Suprapubic skin (tissue), 4 donors: ENCODE data around the gene NFATC3. TPM values are rescaled to one million over a fixed set of nuclear protein-coding genes. Genes with fewer than 3 reads are reported as not detected.

Experiments
- DNase-seq, 2 donors: peaks; one replicate each; pipeline ENCODE4 v3.0.0-alpha.2; 2019; ENCODE audit warnings: low spot score in 2 of 2
- H3K27ac ChIP-seq: fragments of 200-600 bp; sonication (generic); one replicate; pipeline ENCODE4 v1.5.1; 2019
- H3K27me3 ChIP-seq: fragments of 200-600 bp; sonication (generic); one replicate; pipeline ENCODE4 v1.5.1; 2019
- H3K36me3 ChIP-seq: fragments of 200-600 bp; sonication (generic); one replicate; pipeline ENCODE4 v1.5.1; 2019
- H3K4me1 ChIP-seq: fragments of 200-600 bp; sonication (generic); one replicate; pipeline ENCODE4 v1.5.1; 2019
- H3K4me3 ChIP-seq: fragments of 200-600 bp; sonication (generic); one replicate; pipeline ENCODE4 v1.5.1; 2019; ENCODE audit warnings: mild to moderate bottlenecking
- H3K9me3 ChIP-seq: fragments of 200-600 bp; sonication (generic); one replicate; pipeline ENCODE4 v1.5.1; 2019
- CTCF ChIP-seq, 2 donors: fragments of 200-600 bp in 1 of 2; fragments of 450-650 bp in 1 of 2; sonication (generic) in 1 of 2; IDR thresholded peaks; one replicate each; pipeline ENCODE4 v1.5.1; 2016 to 2019; ENCODE audit warnings: antibody characterized with exemption in 2 of 2, mild to moderate bottlenecking in 1 of 2, moderate library complexity in 1 of 2
- EP300 ChIP-seq: sonication (generic); formaldehyde crosslinking; IDR thresholded peaks from one replicate; pipeline ENCODE4 v1.6.1; 2017; ENCODE audit warnings: antibody characterized with exemption
- POLR2A ChIP-seq, 2 donors: fragments of 450-650 bp; IDR thresholded peaks; one replicate each; pipeline ENCODE4 v1.6.1; 2017; ENCODE audit warnings: antibody characterized with exemption in 2 of 2, mild to moderate bottlenecking in 2 of 2, moderate library complexity in 2 of 2
- POLR2AphosphoS5 ChIP-seq, 3 donors: sonication (generic); formaldehyde crosslinking; IDR thresholded peaks; one replicate each; pipeline ENCODE4 v1.6.1; 2017; ENCODE audit warnings: antibody characterized with exemption in 3 of 3
- WGBS: methylation state at CpG from one replicate; pipeline ENCODE4 v1.1.5; 2018; 5-methylcytosine and 5-hydroxymethylcytosine counted together
- total RNA-seq, 4 donors: library from RNA; depleted of rRNA; stranded (reverse); fragments of >200 nt; gene quantifications; one replicate each; pipeline ENCODE4 v1.1.0, GENCODE V29; 2016

NFATC3 gene
- total RNA-seq, 4 donors from 2014 or later = 32.7 to 58.1 (median 36.9) TPM

DNA sequence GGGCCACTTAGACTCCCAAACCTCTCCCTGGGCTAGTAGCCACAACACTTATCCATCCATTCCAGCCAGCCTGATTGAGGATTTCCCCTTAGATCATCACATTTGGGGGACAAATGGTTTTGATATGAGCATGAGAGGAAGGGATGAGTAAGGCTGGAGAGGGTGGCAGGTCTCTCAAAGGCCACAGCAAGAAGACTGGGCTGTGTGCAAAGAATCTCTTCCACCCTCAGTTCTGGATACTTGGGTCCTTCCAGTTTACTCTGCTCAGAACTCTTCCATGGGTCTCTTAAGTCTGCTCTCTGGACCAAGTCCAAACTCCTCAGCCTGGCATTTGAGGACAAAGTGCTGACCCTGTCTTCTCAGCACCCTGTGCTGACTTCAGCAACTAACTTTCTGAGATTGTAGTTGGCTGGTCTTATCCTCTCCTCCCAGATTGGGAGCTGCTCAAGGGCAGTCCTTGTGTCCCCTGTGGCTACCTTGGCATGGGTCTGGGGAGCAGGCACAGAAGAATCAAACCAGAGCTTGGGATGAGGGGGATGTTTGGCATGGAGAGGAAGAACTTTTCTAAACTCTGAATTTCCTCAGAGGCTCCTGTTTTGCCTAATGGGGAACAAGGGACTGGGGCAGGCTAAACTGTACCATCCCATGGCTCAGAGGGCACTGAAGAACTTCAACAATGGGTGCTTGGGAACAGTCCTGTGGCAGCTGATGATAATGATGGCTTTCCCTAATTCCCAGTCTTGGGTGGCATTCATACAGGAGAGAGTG is 3.1 kb upstream of the NFATC3 start:
- H3K9me3 ChIP-seq = no peaks in the 10 kb centered on the region
- no peak for DNase-seq
- H3K27me3 ChIP-seq = no peaks in the 10 kb centered on the region
- no peak overlapping the region for H3K4me3 ChIP-seq
- peaks cover 20% of the 10 kb centered on the region for H3K36me3 ChIP-seq
- no peak for TF ChIP-seq POLR2A (IDR thresholded peaks at IDR 0.05)
- no peak for TF ChIP-seq CTCF (IDR thresholded peaks at IDR 0.05)
- no peak for TF ChIP-seq EP300
- TF ChIP-seq POLR2AphosphoS5 (IDR thresholded peaks at IDR 0.05) = no peak
- H3K27ac ChIP-seq = peak overlapping the region; percentile 4
- peaks cover 69% of the 10 kb centered on the region for H3K4me1 ChIP-seq

- no peaks in the 10 kb centered on the region for H3K27me3 ChIP-seq
- H3K4me1 ChIP-seq = peaks cover 76% of the 10 kb centered on the region
- no peaks in the 10 kb centered on the region for H3K9me3 ChIP-seq
- peak overlapping the region; percentile 4 for H3K27ac ChIP-seq
- WGBS = 92% methylated on average over 2 of the region's 2 CpGs
- no peak for DNase-seq
- H3K4me3 ChIP-seq = no peak overlapping the region
- peaks cover 13% of the 10 kb centered on the region for H3K36me3 ChIP-seq
- TF ChIP-seq POLR2AphosphoS5 (IDR thresholded peaks at IDR 0.05) = no peak
- TF ChIP-seq CTCF (IDR thresholded peaks at IDR 0.05) = no peak
- TF ChIP-seq POLR2A (IDR thresholded peaks at IDR 0.05) = no peak
- TF ChIP-seq EP300 = no peak
Observed at GRCh38 chr16:68082629-68083238, 2.4 kb upstream of the NFATC3 start.

- H3K4me1 ChIP-seq = peaks cover 80% of the 10 kb centered on the region
- WGBS = 84% methylated on average over 4 of the region's 4 CpGs
- DNase-seq = no peak
- peaks cover 8% of the 10 kb centered on the region for H3K36me3 ChIP-seq
- TF ChIP-seq CTCF (IDR thresholded peaks at IDR 0.05) (no peak), EP300 (no peak), POLR2A (IDR thresholded peaks at IDR 0.05) (no peak)
- no peak overlapping the region for H3K4me3 ChIP-seq
- no peaks in the 10 kb centered on the region for H3K27me3 ChIP-seq
- no peaks in the 10 kb centered on the region for H3K9me3 ChIP-seq
- peak overlapping the region; percentile 95 for H3K27ac ChIP-seq
Observed at GRCh38 chr16:68083239-68083781, 1.9 kb upstream of the NFATC3 start.

DNA sequence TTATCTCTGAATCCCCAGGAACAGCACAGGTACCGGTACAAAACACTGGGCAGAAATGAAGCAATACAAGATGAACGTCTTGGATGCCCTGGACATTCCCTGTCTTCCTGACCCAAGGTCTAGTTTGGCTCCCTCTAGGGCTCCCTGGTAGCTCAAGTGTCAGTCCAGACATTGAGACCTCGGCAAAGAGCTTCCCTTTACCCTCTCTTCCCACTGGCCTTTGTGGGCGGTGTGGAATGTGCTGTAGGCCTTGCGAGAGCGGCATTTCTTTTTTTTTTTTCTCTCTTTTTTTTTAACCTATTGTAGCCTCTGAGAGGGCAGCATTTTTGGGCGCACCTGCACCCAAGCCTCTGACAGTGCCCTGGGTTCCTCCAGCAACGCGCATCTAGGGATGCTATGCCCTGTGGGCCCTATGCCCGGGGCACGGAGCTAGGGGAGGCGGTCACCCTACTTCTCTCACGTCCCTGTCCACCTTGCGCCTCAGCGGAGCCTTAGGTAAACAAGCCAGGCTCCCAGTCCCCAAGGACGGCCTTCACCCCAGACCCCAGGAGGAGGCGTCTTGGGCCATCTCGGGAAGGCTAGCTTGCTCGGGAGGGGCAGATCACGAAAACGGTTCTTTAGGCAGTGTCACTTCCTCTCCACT is 1.2 kb upstream of the NFATC3 start:
- no peak for DNase-seq
- Histone ChIP-seq H3K4me1 (peaks cover 79% of the 10 kb centered on the region), H3K27me3 (no peaks in the 10 kb centered on the region), H3K27ac (peak overlapping the region; percentile 95), H3K4me3 (peak overlapping the region; percentile 84), H3K9me3 (no peaks in the 10 kb centered on the region), H3K36me3 (peaks cover under 1% of the 10 kb centered on the region)
- 39% methylated on average over 15 of the region's 21 CpGs for WGBS
- no peak for TF ChIP-seq POLR2AphosphoS5 (IDR thresholded peaks at IDR 0.05)
- TF ChIP-seq POLR2A (IDR thresholded peaks at IDR 0.05) = no peak
- no peak for TF ChIP-seq CTCF (IDR thresholded peaks at IDR 0.05)
- no peak for TF ChIP-seq EP300
